ENCODE results near the gene SOST. TPM values are rescaled to one million over a fixed set of nuclear protein-coding genes. Genes with fewer than 3 reads are reported as not detected.

The SOST gene
- total and polyA plus RNA-seq, 2 donors = 0.14 to 0.30 TPM

- Histone ChIP-seq H3K27me3 (ENCODE audit: control insufficient read depth in 2 of 2, insufficient read depth in 1 of 2, low read length in 1 of 2) (peaks cover 20 to 47% of the 10 kb centered on the region in 2 donors), H3K9me3 (ENCODE audit: control insufficient read depth in 2 of 2, insufficient read depth in 1 of 2, low read length in 1 of 2) (no peaks in the 10 kb centered on the region), H3K4me3 (ENCODE audit: low read length in 2 of 2) (peak overlapping the region; percentile 45 to 87), H3K27ac (ENCODE audit: low read depth in 1 of 2, low read length in 1 of 2) (peak overlapping the region in 1 of 2 donors; percentile 80), H3K4me1 (ENCODE audit: control insufficient read depth in 2 of 2, insufficient read depth in 2 of 2, low read length in 2 of 2) (peaks cover 0 to 11% of the 10 kb centered on the region in 2 donors), H3K36me3 (ENCODE audit: control insufficient read depth in 2 of 2, insufficient read depth in 2 of 2, low read length in 1 of 2) (no peaks in the 10 kb centered on the region)
- 2% methylated on average over 26 of the region's 26 CpGs for WGBS
- DNase-seq (ENCODE audit: low read depth in 6 of 9, low spot score in 9 of 9) = peak in 2 of 9 donors; percentile 6 to 30
Observed at GRCh38 chr17:43779145-43780125, 20.8 kb upstream of the SOST start.

- H3K4me3 ChIP-seq (ENCODE audit: low read length in 2 of 2) = peak within 1 kb of the TSS; percentile 60 to 87
- H3K9me3 ChIP-seq (ENCODE audit: control insufficient read depth in 2 of 2, insufficient read depth in 1 of 2, low read length in 1 of 2) = no peaks in the 10 kb centered on the region
- peak within 1 kb of the TSS; percentile 66 to 80 for H3K27ac ChIP-seq (ENCODE audit: low read depth in 1 of 2, low read length in 1 of 2)
- H3K4me1 ChIP-seq (ENCODE audit: control insufficient read depth in 2 of 2, insufficient read depth in 2 of 2, low read length in 2 of 2) = peaks cover 0 to 12% of the 10 kb centered on the region in 2 donors
- DNase-seq (ENCODE audit: low read depth in 6 of 9, low spot score in 9 of 9) = peak in 8 of 9 donors; percentile 29 to 78 (median 50)
- WGBS = under 1% methylated on average over 100 of the region's 100 CpGs
- no peaks in the 10 kb centered on the region for H3K36me3 ChIP-seq (ENCODE audit: control insufficient read depth in 2 of 2, insufficient read depth in 2 of 2, low read length in 1 of 2)
- peaks cover 20 to 44% of the 10 kb centered on the region in 2 donors for H3K27me3 ChIP-seq (ENCODE audit: control insufficient read depth in 2 of 2, insufficient read depth in 1 of 2, low read length in 1 of 2)
Observed at GRCh38 chr17:43778337-43779144, 19.9 kb upstream of the SOST start, which contains the start of gene DUSP3. Gene DUSP3 (minus strand): TSS chr17:43778977. CDS start chr17:43778924, 53 bp downstream.

DNA sequence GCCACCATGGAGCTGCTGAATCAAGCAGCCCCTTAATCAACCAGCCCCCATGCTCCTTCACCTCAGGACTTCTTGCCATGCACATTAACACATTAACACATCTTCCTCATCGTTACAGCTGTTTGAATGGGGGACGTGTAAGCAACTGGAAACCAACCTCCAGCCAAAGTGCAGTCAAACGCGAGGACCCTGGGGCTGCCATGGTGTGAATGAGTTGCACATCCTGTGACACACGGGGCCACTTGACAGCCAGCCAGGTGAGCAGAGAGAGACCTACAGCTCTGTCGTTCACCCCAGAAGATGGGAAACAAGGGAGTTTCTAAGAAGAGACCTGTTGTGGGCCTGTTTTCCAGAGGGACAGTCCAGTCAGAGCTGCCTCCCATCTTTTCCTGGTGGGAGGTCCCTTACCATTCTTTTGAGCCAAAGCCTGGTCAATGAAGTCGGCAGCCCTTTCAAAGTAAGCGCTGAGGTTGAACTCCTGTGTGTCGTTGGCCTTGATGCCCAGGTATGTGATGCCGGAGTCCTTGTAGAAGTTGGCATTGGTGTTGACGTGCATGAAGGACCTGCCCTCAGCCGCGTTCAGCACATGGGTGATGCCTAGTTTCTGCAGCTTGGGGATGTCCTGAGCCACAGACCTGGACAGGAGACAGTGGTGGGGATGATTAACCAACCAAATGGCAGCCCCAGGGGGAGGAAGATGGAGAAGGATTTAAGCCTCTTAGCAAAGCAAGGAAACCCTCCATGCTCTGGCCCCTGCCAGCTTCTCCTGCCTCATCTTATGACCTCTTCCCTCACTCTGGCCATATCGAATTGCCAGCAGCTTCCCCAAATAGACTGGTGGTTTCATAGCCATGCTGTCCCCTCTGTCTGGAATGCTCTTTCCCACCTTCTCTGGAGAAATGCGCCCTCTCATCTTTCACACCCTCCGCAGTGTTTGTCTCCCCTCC is 16.0 kb upstream of the SOST start:
- Histone ChIP-seq H3K36me3 (ENCODE audit: control insufficient read depth in 2 of 2, insufficient read depth in 2 of 2, low read length in 1 of 2) (peaks cover 0 to 4% of the 10 kb centered on the region in 2 donors), H3K9me3 (ENCODE audit: control insufficient read depth in 2 of 2, insufficient read depth in 1 of 2, low read length in 1 of 2) (no peaks in the 10 kb centered on the region), H3K27ac (ENCODE audit: low read depth in 1 of 2, low read length in 1 of 2) (no peak overlapping the region), H3K27me3 (ENCODE audit: control insufficient read depth in 2 of 2, insufficient read depth in 1 of 2, low read length in 1 of 2) (peaks cover 2 to 16% of the 10 kb centered on the region in 2 donors), H3K4me1 (ENCODE audit: control insufficient read depth in 2 of 2, insufficient read depth in 2 of 2, low read length in 2 of 2) (peaks cover 0 to 14% of the 10 kb centered on the region in 2 donors), H3K4me3 (ENCODE audit: low read length in 2 of 2) (no peak overlapping the region)
- 96% methylated on average over 16 of the region's 16 CpGs for WGBS
- DNase-seq (ENCODE audit: low read depth in 6 of 9, low spot score in 9 of 9) = no peak

DNA sequence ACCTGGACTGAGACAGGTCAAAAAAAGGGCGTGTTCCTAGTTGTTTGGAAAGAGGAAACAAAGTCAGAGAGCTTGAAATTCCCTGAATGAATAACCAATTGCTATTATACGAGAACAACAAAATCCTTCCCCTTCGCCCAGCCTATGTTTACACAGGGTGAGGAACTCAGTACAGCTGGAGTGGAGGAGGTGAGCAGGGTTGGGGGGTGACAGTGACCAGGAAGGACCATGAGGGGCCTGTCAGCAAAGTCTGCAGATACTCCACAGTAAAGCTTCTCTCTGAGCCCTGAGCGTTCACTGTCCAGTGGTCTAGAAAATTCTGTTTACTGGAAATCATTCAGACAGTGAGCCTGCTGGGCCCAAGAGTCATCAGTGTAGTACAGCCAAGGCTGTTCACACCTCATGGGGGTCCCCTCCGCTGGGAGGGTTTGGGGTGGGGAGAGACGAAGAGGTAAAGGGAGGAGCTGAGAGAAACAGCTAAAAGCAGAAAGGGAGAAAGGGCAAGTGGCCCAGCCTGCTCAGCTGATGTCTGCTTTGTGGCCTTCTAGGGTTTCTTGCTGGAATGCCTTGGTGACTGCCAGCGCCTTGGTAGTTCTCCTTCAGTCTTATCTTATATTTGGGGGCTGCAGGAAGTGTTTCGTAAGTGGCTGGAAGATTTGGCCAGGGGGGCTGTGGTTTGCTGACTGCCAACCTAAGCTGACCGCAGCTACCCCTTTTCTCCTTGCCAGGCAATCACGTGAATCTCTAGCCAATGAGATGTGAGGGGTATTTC is 14.5 kb upstream of the SOST start:
- peak in 1 of 9 donors; percentile 16 for DNase-seq (ENCODE audit: low read depth in 6 of 9, low spot score in 9 of 9)
- H3K36me3 ChIP-seq (ENCODE audit: control insufficient read depth in 2 of 2, insufficient read depth in 2 of 2, low read length in 1 of 2) = peaks cover 2 to 4% of the 10 kb centered on the region in 2 donors
- H3K4me3 ChIP-seq (ENCODE audit: low read length in 2 of 2) = no peak overlapping the region
- WGBS = 43% methylated on average over 10 of the region's 10 CpGs
- H3K27ac ChIP-seq (ENCODE audit: low read depth in 1 of 2, low read length in 1 of 2) = peak overlapping the region in 1 of 2 donors; percentile 25
- peaks cover 0 to 6% of the 10 kb centered on the region in 2 donors for H3K4me1 ChIP-seq (ENCODE audit: control insufficient read depth in 2 of 2, insufficient read depth in 2 of 2, low read length in 2 of 2)
- peaks cover 0 to 2% of the 10 kb centered on the region in 2 donors for H3K27me3 ChIP-seq (ENCODE audit: control insufficient read depth in 2 of 2, insufficient read depth in 1 of 2, low read length in 1 of 2)
- no peaks in the 10 kb centered on the region for H3K9me3 ChIP-seq (ENCODE audit: control insufficient read depth in 2 of 2, insufficient read depth in 1 of 2, low read length in 1 of 2)

DNA sequence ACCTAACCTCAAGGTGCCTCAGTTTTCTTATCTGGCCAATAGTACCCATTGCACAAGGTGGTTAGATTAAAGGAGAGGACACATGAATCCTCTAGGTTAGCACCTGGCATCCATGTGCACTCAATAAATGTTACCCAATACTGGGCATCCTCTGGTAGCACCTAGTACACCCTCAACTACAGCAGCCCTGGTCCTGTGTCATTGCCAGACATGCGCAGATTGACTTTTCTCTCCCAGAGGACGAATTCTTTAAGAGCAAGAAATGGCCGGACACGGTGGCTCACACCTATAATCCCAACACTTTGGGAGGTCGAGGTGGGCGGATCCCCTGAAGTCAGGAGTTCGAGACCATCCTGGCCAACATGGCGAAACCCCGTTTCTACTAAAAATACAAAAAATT is 12.9 kb upstream of the SOST start:
- DNase-seq (ENCODE audit: low read depth in 6 of 9, low spot score in 9 of 9) = no peak

DNA sequence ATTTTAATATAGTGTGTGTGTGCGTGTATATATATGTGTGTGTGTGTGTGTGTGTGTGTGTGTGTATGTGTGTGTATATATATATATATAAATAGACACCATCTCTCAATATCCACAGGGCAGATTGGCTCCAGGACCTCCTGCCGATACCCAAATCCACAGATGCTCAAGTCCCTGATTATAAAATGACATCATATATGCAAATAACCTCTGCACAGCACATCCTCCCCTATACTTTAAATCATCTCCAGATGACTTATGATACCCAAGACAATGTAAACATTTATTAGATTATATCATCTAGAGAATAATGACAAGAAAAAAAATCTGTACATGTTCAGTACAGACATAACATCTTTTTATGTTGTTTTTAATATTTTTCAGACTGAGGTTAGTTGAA is 12.4 kb upstream of the SOST start:
- Histone ChIP-seq H3K4me1 (ENCODE audit: control insufficient read depth in 2 of 2, insufficient read depth in 2 of 2, low read length in 2 of 2) (peaks cover 0 to 5% of the 10 kb centered on the region in 2 donors), H3K27me3 (ENCODE audit: control insufficient read depth in 2 of 2, insufficient read depth in 1 of 2, low read length in 1 of 2) (no peaks in the 10 kb centered on the region), H3K9me3 (ENCODE audit: control insufficient read depth in 2 of 2, insufficient read depth in 1 of 2, low read length in 1 of 2) (no peaks in the 10 kb centered on the region), H3K4me3 (ENCODE audit: low read length in 2 of 2) (no peak overlapping the region), H3K36me3 (ENCODE audit: control insufficient read depth in 2 of 2, insufficient read depth in 2 of 2, low read length in 1 of 2) (peaks cover 2 to 4% of the 10 kb centered on the region in 2 donors), H3K27ac (ENCODE audit: low read depth in 1 of 2, low read length in 1 of 2) (no peak overlapping the region)
- WGBS = 95% methylated on average over 2 of the region's 2 CpGs
- DNase-seq (ENCODE audit: low read depth in 6 of 9, low spot score in 9 of 9) = no peak

More for the DNA sequence above, 12.9 kb upstream of the SOST start:
- H3K4me3 ChIP-seq (ENCODE audit: low read length in 2 of 2) = no peak overlapping the region
- peaks cover 0 to 5% of the 10 kb centered on the region in 2 donors for H3K4me1 ChIP-seq (ENCODE audit: control insufficient read depth in 2 of 2, insufficient read depth in 2 of 2, low read length in 2 of 2)
- H3K27me3 ChIP-seq (ENCODE audit: control insufficient read depth in 2 of 2, insufficient read depth in 1 of 2, low read length in 1 of 2) = no peaks in the 10 kb centered on the region
- WGBS = 97% methylated on average over 9 of the region's 9 CpGs
- H3K9me3 ChIP-seq (ENCODE audit: control insufficient read depth in 2 of 2, insufficient read depth in 1 of 2, low read length in 1 of 2) = no peaks in the 10 kb centered on the region
- H3K27ac ChIP-seq (ENCODE audit: low read depth in 1 of 2, low read length in 1 of 2) = no peak overlapping the region
- peaks cover 2 to 4% of the 10 kb centered on the region in 2 donors for H3K36me3 ChIP-seq (ENCODE audit: control insufficient read depth in 2 of 2, insufficient read depth in 2 of 2, low read length in 1 of 2)

DNA sequence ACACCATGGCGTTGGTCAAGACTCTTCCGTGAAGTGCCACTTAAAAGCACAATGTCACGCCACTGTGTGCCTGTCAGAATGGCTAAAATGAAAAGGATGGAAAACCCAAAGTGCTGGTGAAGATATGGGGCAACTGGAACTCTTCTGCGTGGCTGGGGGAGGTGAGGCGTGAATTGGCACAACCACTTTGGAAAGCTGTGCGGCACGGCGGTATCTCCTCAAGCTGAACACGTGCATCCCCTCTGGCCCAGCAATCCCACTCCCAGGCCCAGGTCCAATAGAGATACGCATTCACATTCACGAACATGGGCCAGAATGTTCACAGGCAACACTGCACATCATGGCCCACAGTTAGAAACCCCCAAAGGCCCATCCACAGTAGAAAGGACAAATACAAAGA is 11.3 kb upstream of the SOST start:
- Histone ChIP-seq H3K4me3 (ENCODE audit: low read length in 2 of 2) (no peak overlapping the region), H3K4me1 (ENCODE audit: control insufficient read depth in 2 of 2, insufficient read depth in 2 of 2, low read length in 2 of 2) (peaks cover 0 to 5% of the 10 kb centered on the region in 2 donors), H3K27ac (ENCODE audit: low read depth in 1 of 2, low read length in 1 of 2) (no peak overlapping the region), H3K9me3 (ENCODE audit: control insufficient read depth in 2 of 2, insufficient read depth in 1 of 2, low read length in 1 of 2) (no peaks in the 10 kb centered on the region), H3K27me3 (ENCODE audit: control insufficient read depth in 2 of 2, insufficient read depth in 1 of 2, low read length in 1 of 2) (no peaks in the 10 kb centered on the region), H3K36me3 (ENCODE audit: control insufficient read depth in 2 of 2, insufficient read depth in 2 of 2, low read length in 1 of 2) (peaks cover 2 to 4% of the 10 kb centered on the region in 2 donors)
- no peak for DNase-seq (ENCODE audit: low read depth in 6 of 9, low spot score in 9 of 9)
- 99% methylated on average over 11 of the region's 11 CpGs for WGBS

Measured in thymus (tissue), 11 donors.